Liver (tissue), 3 donors: ENCODE data around the gene BRD3OS.

ENCODE experiments used
- CTCF ChIP-seq: fragments of 150-350 bp; IDR thresholded peaks from 2 replicates; pipeline ENCODE4 v1.5.1; 2017; ENCODE audit warnings: improper control_type of control experiment, low read depth, low read length; ENCODE audit not compliant: missing input control
- RAD21 ChIP-seq, 2 donors: IDR thresholded peaks; 2 replicates each; pipeline ENCODE4 v1.6.1; 2016; ENCODE audit warnings: antibody characterized with exemption in 2 of 2, mild to moderate bottlenecking in 2 of 2
- donor health status: healthy.
- donor health status: healthy.

- TF ChIP-seq CTCF = no peak
- TF ChIP-seq RAD21 (IDR thresholded peaks at IDR 0.05) = no peak
These were observed 21.8 kb downstream of the BRD3OS start for GRCh38 chr9:134046894-134047681.
